ENCODE data around the gene MUC20. TPM values are rescaled to one million over a fixed set of nuclear protein-coding genes. Genes with fewer than 3 reads are reported as not detected.
A peak's percentile ranks its signal among the peaks of the same experiment; 100 is the strongest.

Gene MUC20
- total and polyA plus RNA-seq, 9 of the 15 experiments (the other 6 are each of a cell fraction or from before 2014, with no cell fraction given), result 0.03 to 0.23 (median 0.15) TPM; not detected in 3

GRCh38 chr3:195739561-195740111 lies 18.9 kb downstream of the MUC20 start:
- in situ Hi-C loops (cut with MboI) (loop anchor here (10.0 kb wide), 1 partner anchor 1915 kb away; no protein-coding TSS in a partner anchor), intact Hi-C loops (cut with micrococcal nuclease) (loop anchor here (10.0 kb wide), 3 partner anchors 115 to 175 kb away; no protein-coding TSS in a partner anchor)
- DNase-seq (ENCODE audit: extremely low read depth in 1 of 4, low spot score in 3 of 4) (no peak), FAIRE-seq (no peak), ATAC-seq (no peak)
- Histone ChIP-seq H3K4me1 (replicated peaks in 1 of 2; ENCODE audit: control insufficient read depth in 2 of 2, insufficient read depth in 2 of 2, low read length in 2 of 2) (no peaks in the 10 kb centered on the region), H3K9ac (ENCODE audit: insufficient read depth in 1 of 2, low read depth in 2 of 2, low read length in 2 of 2) (no peak overlapping the region), H3K9me3 (replicated peaks; ENCODE audit: control insufficient read depth, insufficient read depth, low read depth, low read length) (no peaks in the 10 kb centered on the region), H3K36me3 (ENCODE audit: control insufficient read depth, insufficient read depth, low read length) (no peaks in the 10 kb centered on the region), H3K9me1 (ENCODE audit: control insufficient read depth, insufficient read depth, low read length) (no peaks in the 10 kb centered on the region), H3K27me3 (ENCODE audit: control insufficient read depth in 2 of 2, insufficient read depth in 2 of 2, low read length in 2 of 2) (peaks cover 52 to 62% of the 10 kb centered on the region in 2 experiments), H3K79me2 (ENCODE audit: control insufficient read depth, insufficient read depth, low read length) (no peaks in the 10 kb centered on the region), H3K4me3 (no peak overlapping the region), H3K27ac (ENCODE audit: extremely low read depth, low read depth, low read length) (no peak overlapping the region), H4K20me1 (replicated peaks; ENCODE audit: control insufficient read depth, insufficient read depth, low read length) (no peaks in the 10 kb centered on the region), H3K4me2 (ENCODE audit: insufficient read depth, low read length) (no peak overlapping the region), H2AFZ (ENCODE audit: low read depth, low read length) (no peak overlapping the region)
- ChIA-PET POLR2A (interaction anchor here (1.1 kb wide), 1 partner anchor 20 kb away, joined by 5 read pairs; no protein-coding TSS in a partner anchor), CTCF (ENCODE audit: low intra/inter-chr PET ratio) (no interaction called here)
- BruUV-seq (replicated peaks), result no TSS peak
- WGBS (ENCODE audit: insufficient coverage, low coverage, missing lambda C conversion rate), result 0% methylated on average over 10 of the region's 13 CpGs
- TF ChIP-seq BHLHE40 (IDR thresholded peaks at IDR 0.05; ENCODE audit: low read length), result peak; percentile 36; the same call in 1 of the 2 replicates
- no peak for TF ChIP-seq ERF (CRISPR knock-in tag; IDR thresholded peaks at IDR 0.05)
- no peak for TF ChIP-seq KAT8 (IDR thresholded peaks at IDR 0.05; ENCODE audit: low read depth)
- TF ChIP-seq ZNF57 (CRISPR knock-in tag; IDR thresholded peaks at IDR 0.05), result no peak
- no peak for TF ChIP-seq XRCC3 (IDR thresholded peaks at IDR 0.05)
- no peak for TF ChIP-seq ZFP1 (CRISPR knock-in tag; IDR thresholded peaks at IDR 0.05)
- no peak for TF ChIP-seq FOXO4 (CRISPR knock-in tag; IDR thresholded peaks at IDR 0.05)
- TF ChIP-seq ELK3 (CRISPR knock-in tag; IDR thresholded peaks at IDR 0.05), result no peak
- TF ChIP-seq ZNF277 (CRISPR knock-in tag; IDR thresholded peaks at IDR 0.05; ENCODE audit: borderline replicate concordance), result no peak
- TF ChIP-seq USF2 (CRISPR knock-in tag; IDR thresholded peaks at IDR 0.05), result 0 out of 2 replicates have a peak, but pooled peaks have one; percentile 15
- TF ChIP-seq ZNF551 (CRISPR knock-in tag; IDR thresholded peaks at IDR 0.05), result no peak
- no peak for TF ChIP-seq NR1H2 (CRISPR knock-in tag; IDR thresholded peaks at IDR 0.05)
- TF ChIP-seq TFE3 (CRISPR knock-in tag; IDR thresholded peaks at IDR 0.05), result peak; percentile 73
- no peak for TF ChIP-seq ZNF174 (CRISPR knock-in tag; IDR thresholded peaks at IDR 0.05)
- no peak for TF ChIP-seq ATF7 (IDR thresholded peaks at IDR 0.05)
- TF ChIP-seq PPARD (CRISPR knock-in tag; IDR thresholded peaks at IDR 0.05), result no peak
- TF ChIP-seq SNRNP70 (optimal IDR thresholded peaks at IDR 0.05; ENCODE audit: low read depth, low read length), result no peak
